Thoracic aorta (tissue), 2 donors: ENCODE data around the gene RRP9. TPM values are rescaled to one million over a fixed set of nuclear protein-coding genes. Genes with fewer than 3 reads are reported as not detected.

Source experiments
- ATAC-seq: fragments of 150-250 bp; one replicate; pipeline ENCODE4 v1.8.0; 2017; ENCODE audit warnings: low read depth; ENCODE audit not compliant: insufficient number of reproducible peaks, low FRiP score
- DNase-seq: peaks from one replicate; pipeline ENCODE4 v3.0.0-alpha.2; 2020; ENCODE audit warnings: low spot score
- H3K27ac ChIP-seq, 2 donors: fragments of 200-600 bp; sonication (generic); 1 replicate in 1 of 2; 2 replicates in 1 of 2; pipeline ENCODE4 v1.5.1; 2016; ENCODE audit warnings: mild to moderate bottlenecking in 2 of 2, moderate library complexity in 2 of 2
- H3K27me3 ChIP-seq: fragments of 200-600 bp; sonication (generic); replicated peaks from 2 replicates; pipeline ENCODE4 v1.6.0; 2016; ENCODE audit warnings: mild to moderate bottlenecking; ENCODE audit not compliant: insufficient read depth
- H3K36me3 ChIP-seq: fragments of 200-600 bp; sonication (generic); one replicate; pipeline ENCODE4 v1.5.1; 2016
- H3K4me1 ChIP-seq, 2 donors: fragments of 200-600 bp; sonication (generic); 1 replicate in 1 of 2; 2 replicates in 1 of 2; pipeline versions ENCODE4 v1.5.1 to v1.6.0; 2016; ENCODE audit warnings: low read depth in 2 of 2, mild to moderate bottlenecking in 1 of 2; ENCODE audit not compliant: control insufficient read depth in 1 of 2
- H3K4me3 ChIP-seq: fragments of 200-600 bp; sonication (generic); 2 replicates; pipeline ENCODE4 v1.5.1; 2016; ENCODE audit warnings: mild to moderate bottlenecking
- H3K9me3 ChIP-seq: fragments of 200-600 bp; sonication (generic); 2 replicates; pipeline ENCODE4 v1.5.1; 2016
- CTCF ChIP-seq: fragments of 200-600 bp; sonication (generic); IDR thresholded peaks from one replicate; pipeline ENCODE4 v1.5.1; 2019; ENCODE audit warnings: antibody characterized with exemption
- total RNA-seq, 2 donors: library from RNA; depleted of rRNA; stranded (reverse); fragments of >200 nt; gene quantifications; one replicate each; pipeline versions ENCODE4 v1.1.0 to v1.2.3, GENCODE V29; 2016

Gene RRP9
- total RNA-seq, 2 donors from 2014 or later, result 7.7 to 21.8 TPM

GRCh38 chr3:51964521-51964920 lies 22.8 kb upstream of the RRP9 start:
- H3K27me3 ChIP-seq, result no peaks in the 10 kb centered on the region
- no peak for TF ChIP-seq CTCF
- no peak for ATAC-seq
- no peak overlapping the region for H3K4me3 ChIP-seq
- H3K36me3 ChIP-seq, result peaks cover 9% of the 10 kb centered on the region
- peak overlapping the region; percentile 21 to 58 for H3K27ac ChIP-seq
- H3K9me3 ChIP-seq, result no peaks in the 10 kb centered on the region
- H3K4me1 ChIP-seq, result peaks cover 35 to 64% of the 10 kb centered on the region in 2 donors
- no peak for DNase-seq

GRCh38 chr3:51963951-51964451 lies 22.3 kb upstream of the RRP9 start:
- ATAC-seq (no peak), DNase-seq (no peak)
- Histone ChIP-seq H3K9me3 (no peaks in the 10 kb centered on the region), H3K27ac (peak overlapping the region; percentile 21 to 58), H3K4me3 (no peak overlapping the region), H3K4me1 (peaks cover 35 to 64% of the 10 kb centered on the region in 2 donors), H3K36me3 (peaks cover 13% of the 10 kb centered on the region), H3K27me3 (no peaks in the 10 kb centered on the region)
- no peak for TF ChIP-seq CTCF

- Histone ChIP-seq H3K4me1 (peaks cover 29 to 55% of the 10 kb centered on the region in 2 donors), H3K36me3 (peaks cover 17% of the 10 kb centered on the region), H3K4me3 (no peak overlapping the region), H3K27ac (peak overlapping the region in 1 of 2 donors; percentile 2), H3K9me3 (no peaks in the 10 kb centered on the region), H3K27me3 (no peaks in the 10 kb centered on the region)
- ATAC-seq (no peak), DNase-seq (no peak)
- TF ChIP-seq CTCF, result no peak
These were observed 21.3 kb upstream of the RRP9 start for GRCh38 chr3:51962854-51963530.

GRCh38 chr3:51961602-51962569 lies 20.2 kb upstream of the RRP9 start:
- no peak for DNase-seq
- Histone ChIP-seq H3K27me3 (no peaks in the 10 kb centered on the region), H3K4me3 (no peak overlapping the region), H3K36me3 (peaks cover 17% of the 10 kb centered on the region), H3K27ac (no peak overlapping the region), H3K9me3 (no peaks in the 10 kb centered on the region), H3K4me1 (peaks cover 27 to 54% of the 10 kb centered on the region in 2 donors)
- TF ChIP-seq CTCF, result no peak
- no peak for ATAC-seq

- H3K9me3 ChIP-seq, result no peaks in the 10 kb centered on the region
- no peak for TF ChIP-seq CTCF
- H3K27me3 ChIP-seq, result no peaks in the 10 kb centered on the region
- no peak overlapping the region for H3K4me3 ChIP-seq
- H3K4me1 ChIP-seq, result peaks cover 24 to 56% of the 10 kb centered on the region in 2 donors
- ATAC-seq (no peak), DNase-seq (no peak)
- no peak overlapping the region for H3K27ac ChIP-seq
- peaks cover 17% of the 10 kb centered on the region for H3K36me3 ChIP-seq
These were observed 19.3 kb upstream of the RRP9 start for GRCh38 chr3:51961011-51961410.
